Pancreas (tissue), 10 donors: ENCODE results near the gene CCDC124. TPM values are rescaled to one million over a fixed set of nuclear protein-coding genes. Genes with fewer than 3 reads are reported as not detected.
"Not testable (repeated sequence)": the region's sequence is repeated elsewhere in the genome, so short reads cannot be mapped to it uniquely, and the experiment has no call there.

Experiments used
- ATAC-seq, 4 donors: fragments of 200-7000 bp; cut with Tn5 transposase; one replicate each; pipeline versions ENCODE4 v1.8.0 to v1.9.1; 2020; ENCODE audit warnings: mild to moderate bottlenecking in 4 of 4, moderate library complexity in 4 of 4
- DNase-seq, 6 donors: peaks; one replicate each; pipeline ENCODE4 v3.0.0-alpha.2; 2020
- FAIRE-seq: peaks from 2 replicates; lab custom pipeline; 2012; peaks lifted over from hg19 to GRCh38; lab: Jason Lieb, UNC
- H3K27ac ChIP-seq, 4 donors: fragments of 200-600 bp; sonication (generic); 1 replicate in 3 of 4; 2 replicates in 1 of 4; pipeline versions ENCODE4 v1.5.0 to v1.8.0; 2020
- H3K27me3 ChIP-seq, 4 donors: fragments of 200-600 bp; one replicate each; pipeline ENCODE4 v1.8.0; 2021
- H3K36me3 ChIP-seq, 3 donors: fragments of 200-600 bp; sonication (generic) in 1 of 3; one replicate each; pipeline versions ENCODE4 v1.5.0 to v1.8.0; 2020 to 2021
- H3K4me1 ChIP-seq, 3 donors: fragments of 200-600 bp; one replicate each; pipeline ENCODE4 v1.8.0; 2021
- H3K4me3 ChIP-seq, 4 donors: fragments of 200-600 bp; sonication (generic) in 2 of 4; one replicate each; pipeline versions ENCODE4 v1.5.0 to v1.8.0; 2020 to 2021
- H3K9me3 ChIP-seq, 4 donors: fragments of 200-600 bp; one replicate each; pipeline ENCODE4 v1.8.0; 2021
- CTCF ChIP-seq, 4 donors: fragments of 200-600 bp; sonication (generic) in 3 of 4; IDR thresholded peaks; one replicate each; pipeline versions ENCODE4 v1.5.0 to v1.8.0; 2021; ENCODE audit warnings: antibody characterized with exemption in 4 of 4
- WGBS, 2 donors: extraction: QIAGEN DNeasy Blood & Tissue Kit; methylation state at CpG; one replicate each; pipeline ENCODE4 v1.1.7; 2013; 5-methylcytosine and 5-hydroxymethylcytosine counted together
- intact Hi-C, 3 donors: fragments of 100-400 bp; cut with DNase I; formaldehyde crosslinking; loops; one replicate each; pipeline versions ENCODE4 v1.11.1 to v1.14.2; 2022
- polyA plus RNA-seq, 2 donors: library from polyadenylated mRNA; stranded (reverse); fragments of 200-250 nt; gene quantifications; one replicate each; pipeline ENCODE4 v1.2.3, GENCODE V29; 2013
- total RNA-seq, 6 donors: library from RNA; stranded (reverse); fragmentation: NEBNext Ultra II Directional in 4 of 6; extraction: Animal tissue kit (Norgen Biotek cat#: 25700) in 4 of 6; gene quantifications; one replicate each; pipeline versions ENCODE4 v1.2.1 to v1.2.4, GENCODE V29; 2021 to 2023
- donor health status: healthy with polysubstance abuse.
- donor health status: DM: no; HTN: no; CAD: no; lungs with moderate emphysema.
- donor health status: DM: no; HTN: no; CAD: no.
- donor health status: control.
- donor health status: control.
- donor health status: Bipolar disorder and iron deficiency.
- donor health status: DM: yes; HTN: yes; CAD: no.
- donor health status: DM: no; HTN: no; CAD: no.
- donor health status: DM: no; HTN: no; CAD: no.
- donor health status: DM: yes; HTN: yes; CAD: no.

CCDC124 gene
- total and polyA plus RNA-seq, 8 donors: 15.0 to 71.8 (median 32.2) TPM

- no peaks in the 10 kb centered on the region for H3K9me3 ChIP-seq
- H3K36me3 ChIP-seq: no peaks in the 10 kb centered on the region
- peaks cover 0 to 6% (median 0%) of the 10 kb centered on the region in 3 donors for H3K4me1 ChIP-seq
- WGBS, 2 donors: 80 to 82% methylated on average over 11 of the region's 11 CpGs
- FAIRE-seq: no peak
- no peak overlapping the region for H3K4me3 ChIP-seq
- no peaks in the 10 kb centered on the region for H3K27me3 ChIP-seq
- TF ChIP-seq CTCF (IDR thresholded peaks at IDR 0.05): no peak
- DNase-seq: no peak
- intact Hi-C loops: no loop called here
- no peak overlapping the region for H3K27ac ChIP-seq
- no peak for ATAC-seq
Measured at GRCh38 chr19:17910791-17911360, 21.9 kb upstream of the CCDC124 start.

GRCh38 chr19:17915940-17916593 is 16.7 kb upstream of the CCDC124 start:
- intact Hi-C loops: no loop called here
- H3K27ac ChIP-seq: peak overlapping the region in 2 of 4 donors; percentile 29 to 41
- no peak for DNase-seq
- peak; percentile 43 to 85 (median 74) for ATAC-seq
- H3K9me3 ChIP-seq: no peaks in the 10 kb centered on the region
- H3K36me3 ChIP-seq: no peaks in the 10 kb centered on the region
- no peaks in the 10 kb centered on the region for H3K27me3 ChIP-seq
- 32 to 41% methylated on average over 6 of the region's 6 CpGs for WGBS, 2 donors
- no peak overlapping the region for H3K4me3 ChIP-seq
- no peak for TF ChIP-seq CTCF (IDR thresholded peaks at IDR 0.05)
- FAIRE-seq: no peak
- H3K4me1 ChIP-seq: peaks cover 0 to 6% (median 0%) of the 10 kb centered on the region in 3 donors

GRCh38 chr19:17918151-17918550 is 14.7 kb upstream of the CCDC124 start:
- FAIRE-seq, H3K4me3 ChIP-seq, ATAC-seq, intact Hi-C loops, H3K4me1 ChIP-seq, H3K36me3 ChIP-seq, H3K9me3 ChIP-seq, H3K27me3 ChIP-seq, H3K27ac ChIP-seq, DNase-seq: not testable (repeated sequence)
- 84 to 92% methylated on average over 12 to 24 of the region's 30 CpGs for WGBS, 2 donors

GRCh38 chr19:17919122-17919521 is 13.7 kb upstream of the CCDC124 start:
- DNase-seq, H3K4me1 ChIP-seq, intact Hi-C loops, H3K27me3 ChIP-seq, H3K4me3 ChIP-seq, FAIRE-seq, ATAC-seq, H3K36me3 ChIP-seq, H3K9me3 ChIP-seq, H3K27ac ChIP-seq: not testable (repeated sequence)
- WGBS, 2 donors: 28 to 30% methylated on average over 5 of the region's 5 CpGs

GRCh38 chr19:17920527-17920926 is 12.3 kb upstream of the CCDC124 start:
- no peak for ATAC-seq

More at GRCh38 chr19:17920527-17920926, 12.3 kb upstream of the CCDC124 start:
- H3K4me3 ChIP-seq: no peak overlapping the region
- FAIRE-seq (no peak), DNase-seq (no peak)
- H3K36me3 ChIP-seq: no peaks in the 10 kb centered on the region
- H3K4me1 ChIP-seq: peaks cover 0 to 6% (median 0%) of the 10 kb centered on the region in 3 donors
- intact Hi-C loops: loop anchor here in 1 of 3 donors (10.0 kb wide), 1 partner anchor 46 kb away; the partner anchor contains the start of gene SLC5A5
- TF ChIP-seq CTCF (IDR thresholded peaks at IDR 0.05): no peak
- no peaks in the 10 kb centered on the region for H3K27me3 ChIP-seq
- H3K27ac ChIP-seq: no peak overlapping the region
- no peaks in the 10 kb centered on the region for H3K9me3 ChIP-seq
